WI38 (cell line): ENCODE data around the gene CLASP1.
A peak's percentile ranks its signal among the peaks of the same experiment; 100 is the strongest.

Experiments used
- H3K4me3 ChIP-seq: 2 replicates; pipeline ENCODE4 v1.5.1; 2011; ENCODE audit warnings: low read depth, mild to moderate bottlenecking, control low read depth, low read length
- TF ChIP-seq, protein P1 (sequence below): IDR thresholded peaks from 2 replicates; pipeline ENCODE4 v1.5.1; 2012; ENCODE audit warnings: low read depth, mild to moderate bottlenecking, control low read depth, low read length

CLASP1 gene

GRCh38 chr2:121634354-121635307, 14.6 kb downstream of the CLASP1 start:
- TF ChIP-seq, protein P1, sequence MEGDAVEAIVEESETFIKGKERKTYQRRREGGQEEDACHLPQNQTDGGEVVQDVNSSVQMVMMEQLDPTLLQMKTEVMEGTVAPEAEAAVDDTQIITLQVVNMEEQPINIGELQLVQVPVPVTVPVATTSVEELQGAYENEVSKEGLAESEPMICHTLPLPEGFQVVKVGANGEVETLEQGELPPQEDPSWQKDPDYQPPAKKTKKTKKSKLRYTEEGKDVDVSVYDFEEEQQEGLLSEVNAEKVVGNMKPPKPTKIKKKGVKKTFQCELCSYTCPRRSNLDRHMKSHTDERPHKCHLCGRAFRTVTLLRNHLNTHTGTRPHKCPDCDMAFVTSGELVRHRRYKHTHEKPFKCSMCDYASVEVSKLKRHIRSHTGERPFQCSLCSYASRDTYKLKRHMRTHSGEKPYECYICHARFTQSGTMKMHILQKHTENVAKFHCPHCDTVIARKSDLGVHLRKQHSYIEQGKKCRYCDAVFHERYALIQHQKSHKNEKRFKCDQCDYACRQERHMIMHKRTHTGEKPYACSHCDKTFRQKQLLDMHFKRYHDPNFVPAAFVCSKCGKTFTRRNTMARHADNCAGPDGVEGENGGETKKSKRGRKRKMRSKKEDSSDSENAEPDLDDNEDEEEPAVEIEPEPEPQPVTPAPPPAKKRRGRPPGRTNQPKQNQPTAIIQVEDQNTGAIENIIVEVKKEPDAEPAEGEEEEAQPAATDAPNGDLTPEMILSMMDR: no peak
- H3K4me3 ChIP-seq: 0 out of 2 replicates have a peak overlapping the region, but pooled peaks have one; percentile 4

DNA sequence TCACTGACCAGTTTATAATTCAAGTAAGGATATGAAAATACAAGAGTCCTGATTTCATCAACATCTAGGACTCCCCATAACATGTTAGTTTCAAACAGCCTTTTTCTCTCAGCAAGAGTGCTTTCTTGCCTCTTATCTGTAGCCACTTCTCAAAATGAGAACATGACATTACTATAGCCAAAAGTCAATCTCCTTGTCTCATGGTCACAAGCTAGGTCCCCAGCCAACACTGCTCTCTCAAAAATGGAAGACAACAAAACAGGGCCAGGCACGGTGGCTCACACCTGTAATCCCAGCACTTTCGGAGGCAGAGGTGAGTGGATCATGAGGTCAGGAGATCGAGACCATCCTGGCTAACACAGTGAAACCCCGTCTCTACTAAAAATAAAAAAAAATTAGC, 15.8 kb downstream of the CLASP1 start:
- TF ChIP-seq, protein P1: no peak
- no peak overlapping the region for H3K4me3 ChIP-seq

DNA sequence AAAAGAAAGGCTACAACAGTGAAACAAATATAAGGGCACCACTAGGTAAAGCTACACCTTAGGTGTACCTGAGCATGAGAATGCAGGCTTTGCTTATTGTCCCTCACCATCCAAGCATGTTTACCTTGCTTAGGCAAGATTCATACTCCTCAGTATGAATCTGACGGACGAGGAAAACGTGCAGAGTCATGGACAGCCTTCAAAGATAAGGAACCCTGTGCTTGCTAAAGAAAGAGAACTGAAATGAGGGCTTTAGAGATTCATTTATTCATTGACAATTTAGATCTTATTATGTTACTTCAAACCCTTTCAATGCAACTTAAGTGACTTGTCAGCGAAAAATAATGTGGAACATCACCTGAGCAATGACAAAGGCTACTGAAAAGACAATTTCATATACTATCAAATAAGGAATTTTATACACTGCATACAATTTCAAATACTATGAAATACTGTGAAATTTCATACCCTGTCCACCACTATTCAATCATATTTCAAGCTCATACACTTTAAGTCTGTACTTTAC, 21.7 kb downstream of the CLASP1 start:
- H3K4me3 ChIP-seq: no peak overlapping the region
- TF ChIP-seq, protein P1: no peak

GRCh38 chr2:121626777-121627524, 22.3 kb downstream of the CLASP1 start:
- no peak overlapping the region for H3K4me3 ChIP-seq
- TF ChIP-seq, protein P1: no peak

- H3K4me3 ChIP-seq: no peak overlapping the region
Observed at GRCh38 chr2:121625953-121626352, 23.3 kb downstream of the CLASP1 start.

GRCh38 chr2:121617042-121617599, 32.1 kb downstream of the CLASP1 start:
- no peak overlapping the region for H3K4me3 ChIP-seq
- TF ChIP-seq, protein P1: no peak

More at GRCh38 chr2:121625953-121626352, 23.3 kb downstream of the CLASP1 start:
- TF ChIP-seq, protein P1: no peak
